GM13976 (cell line): ENCODE data around the gene UNKL.

Source experiments
- DNase-seq: peaks from one replicate; pipeline ENCODE4 v3.0.0; 2012; ENCODE audit warnings: low spot score
- CTCF ChIP-seq: IDR thresholded peaks from 2 replicates; pipeline ENCODE4 v1.5.1; 2012; ENCODE audit warnings: borderline replicate concordance, mild to moderate bottlenecking; ENCODE audit not compliant: insufficient read depth; ENCODE audit errors: extremely low read depth, missing control alignments, control extremely low read depth
- in situ Hi-C: fragments of 300-500 bp; cut with MboI; formaldehyde crosslinking; loops from one replicate; pipeline ENCODE4 v1.12.0; 2022; ENCODE audit warnings: low sequenced_read_pairs, mixed read lengths, inconsistent platforms; ENCODE audit not compliant: unreplicated experiment

UNKL gene

DNA sequence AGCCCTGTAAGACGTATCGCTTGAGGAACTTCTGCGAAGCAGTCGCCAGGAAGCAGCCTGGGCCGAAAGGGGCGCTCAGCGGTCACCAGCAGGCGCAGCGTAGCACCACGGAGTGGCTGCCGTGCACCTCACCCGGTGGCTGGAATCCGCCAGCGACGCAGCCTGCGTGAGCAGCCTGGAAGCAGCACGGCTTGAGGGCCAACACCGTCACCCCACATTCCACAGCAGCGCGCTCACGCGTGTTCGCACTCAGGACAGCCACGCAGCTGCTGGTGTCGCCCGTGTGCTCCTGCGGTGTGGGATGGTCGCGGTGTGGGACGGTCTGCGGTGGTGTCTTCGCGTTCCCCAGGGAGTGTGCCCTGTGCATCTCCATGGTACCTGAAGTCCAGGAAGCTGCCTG is 95.5 kb downstream of the UNKL start:
- TF ChIP-seq CTCF = no peak
- no peak for DNase-seq
- in situ Hi-C loops = loop anchor here (25.0 kb wide), 1 partner anchor 107 kb away; no protein-coding TSS in a partner anchor

DNA sequence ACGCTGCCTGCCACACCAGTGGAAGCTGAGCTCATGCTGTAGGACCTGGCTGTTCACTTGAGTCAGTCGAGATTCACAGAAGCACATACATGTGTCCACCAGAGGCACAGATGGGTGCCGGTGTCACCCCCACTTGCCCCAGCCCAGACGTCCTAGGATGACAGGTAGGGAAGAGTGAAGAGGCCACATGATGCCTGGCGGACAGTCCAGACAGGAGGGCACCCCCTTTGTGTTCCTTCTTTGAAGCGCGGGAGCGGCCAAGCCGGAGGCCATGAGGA is 96.3 kb downstream of the UNKL start:
- no peak for TF ChIP-seq CTCF
- in situ Hi-C loops = loop anchor here (25.0 kb wide), 1 partner anchor 106 kb away; no protein-coding TSS in a partner anchor
- DNase-seq = no peak

DNA sequence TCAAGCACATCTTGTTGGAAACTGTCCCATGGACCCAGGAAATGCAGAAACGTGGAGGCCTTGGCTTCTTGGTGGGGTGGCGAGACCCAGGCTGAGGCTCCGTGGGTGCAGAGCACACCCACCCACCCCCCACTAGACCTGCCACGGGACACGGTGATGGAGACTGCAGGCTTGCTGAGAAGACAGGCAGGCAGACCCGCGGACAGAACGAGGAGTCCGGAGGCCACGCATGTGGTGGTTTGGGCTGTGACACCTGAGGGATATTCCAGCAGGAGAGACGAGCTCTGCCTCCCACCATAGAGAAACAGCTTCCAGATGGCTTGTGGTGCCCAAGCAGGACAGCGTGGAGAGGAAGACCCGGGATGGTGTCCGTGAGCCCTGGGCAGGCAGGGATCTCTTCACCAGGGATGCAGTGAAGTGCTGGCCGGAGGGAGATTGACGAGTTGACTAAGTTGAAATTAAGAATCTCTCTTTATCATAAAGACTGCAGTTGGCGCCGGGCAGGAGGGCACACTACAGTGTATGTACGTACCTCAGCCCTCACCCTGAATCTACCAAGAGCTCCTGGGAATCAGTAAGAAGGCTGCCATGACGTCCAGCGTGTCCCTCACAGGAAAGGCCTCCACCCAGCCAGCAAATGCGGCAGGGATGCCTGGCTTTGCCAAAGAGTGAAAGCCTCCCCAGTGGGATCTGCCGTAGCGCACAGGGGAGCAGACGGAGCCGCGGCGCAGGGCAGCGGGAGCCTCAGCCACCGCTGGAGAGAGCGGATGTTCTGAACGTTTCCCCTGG is 96.8 kb downstream of the UNKL start:
- in situ Hi-C loops = loop anchor here (25.0 kb wide), 1 partner anchor 105 kb away; no protein-coding TSS in a partner anchor
- DNase-seq = no peak
- no peak for TF ChIP-seq CTCF

DNA sequence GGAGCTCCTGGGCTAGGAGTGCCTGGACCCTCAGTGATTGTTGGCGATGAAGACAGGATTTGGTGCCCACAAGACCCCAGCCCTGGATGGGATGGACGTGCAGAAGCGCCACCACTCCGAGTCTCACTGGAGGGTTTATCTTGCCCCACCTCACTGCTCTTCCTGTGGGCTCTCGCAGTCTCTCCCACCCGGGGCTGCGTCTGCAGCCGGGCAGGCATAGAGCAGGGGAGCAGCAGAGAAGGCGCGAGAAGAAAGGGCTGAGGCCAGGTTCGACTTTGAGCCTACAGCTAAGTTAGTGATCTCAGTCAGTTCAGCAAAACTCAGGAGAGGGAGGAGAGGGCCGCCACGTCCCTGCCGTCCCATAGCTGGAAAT is 98.5 kb downstream of the UNKL start:
- in situ Hi-C loops = loop anchor here (25.0 kb wide), 1 partner anchor 104 kb away; no protein-coding TSS in a partner anchor
- no peak for DNase-seq
- no peak for TF ChIP-seq CTCF

DNA sequence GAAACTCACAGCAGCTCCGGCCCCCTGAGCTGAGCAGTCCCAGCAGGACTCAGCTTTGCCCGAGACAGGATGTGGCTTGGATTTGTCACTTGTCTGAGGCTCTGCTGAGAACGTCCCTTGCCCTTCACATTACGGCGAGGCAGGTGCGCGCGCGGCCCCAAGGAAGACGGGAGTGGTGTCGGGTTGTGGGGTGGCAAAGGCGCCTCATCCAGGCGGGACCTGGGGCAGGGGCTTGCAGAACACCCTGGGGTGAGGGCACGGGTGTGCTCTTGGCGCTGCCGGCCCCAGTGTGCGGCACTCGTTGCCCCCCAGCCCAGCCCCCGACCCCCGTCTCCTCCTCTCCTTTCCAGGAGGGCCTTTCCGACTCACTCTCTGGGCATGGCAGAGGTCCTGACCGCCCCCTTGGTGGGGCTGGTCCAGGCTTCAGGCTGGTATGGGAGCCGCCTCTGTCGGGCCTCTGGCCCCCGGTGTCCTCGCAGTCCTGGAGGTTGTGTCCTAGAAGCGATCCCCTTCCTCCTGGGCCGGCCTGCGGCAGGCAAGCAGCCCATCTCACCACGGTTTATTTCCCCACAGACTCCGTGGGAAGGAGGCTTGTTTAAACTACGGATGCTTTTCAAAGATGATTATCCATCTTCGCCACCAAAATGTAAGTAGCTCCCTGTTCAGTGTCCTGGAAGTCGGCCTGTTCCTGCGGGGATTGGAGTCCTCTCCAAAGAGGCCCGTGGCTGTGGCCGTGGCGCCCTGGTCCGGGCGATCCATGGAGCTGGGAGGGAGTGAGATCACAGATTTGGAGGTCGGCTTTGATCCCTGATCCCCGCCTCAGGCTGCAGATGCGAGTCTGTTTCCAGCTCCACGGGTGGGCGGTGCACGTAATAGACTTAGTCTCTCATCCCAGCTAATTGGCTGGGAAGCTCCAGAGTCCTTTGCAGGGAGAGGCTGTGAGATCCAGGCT is 99.1 kb downstream of the UNKL start:
- no peak for DNase-seq
- no peak for TF ChIP-seq CTCF
- in situ Hi-C loops = loop anchor here (25.0 kb wide), 1 partner anchor 103 kb away; no protein-coding TSS in a partner anchor

DNA sequence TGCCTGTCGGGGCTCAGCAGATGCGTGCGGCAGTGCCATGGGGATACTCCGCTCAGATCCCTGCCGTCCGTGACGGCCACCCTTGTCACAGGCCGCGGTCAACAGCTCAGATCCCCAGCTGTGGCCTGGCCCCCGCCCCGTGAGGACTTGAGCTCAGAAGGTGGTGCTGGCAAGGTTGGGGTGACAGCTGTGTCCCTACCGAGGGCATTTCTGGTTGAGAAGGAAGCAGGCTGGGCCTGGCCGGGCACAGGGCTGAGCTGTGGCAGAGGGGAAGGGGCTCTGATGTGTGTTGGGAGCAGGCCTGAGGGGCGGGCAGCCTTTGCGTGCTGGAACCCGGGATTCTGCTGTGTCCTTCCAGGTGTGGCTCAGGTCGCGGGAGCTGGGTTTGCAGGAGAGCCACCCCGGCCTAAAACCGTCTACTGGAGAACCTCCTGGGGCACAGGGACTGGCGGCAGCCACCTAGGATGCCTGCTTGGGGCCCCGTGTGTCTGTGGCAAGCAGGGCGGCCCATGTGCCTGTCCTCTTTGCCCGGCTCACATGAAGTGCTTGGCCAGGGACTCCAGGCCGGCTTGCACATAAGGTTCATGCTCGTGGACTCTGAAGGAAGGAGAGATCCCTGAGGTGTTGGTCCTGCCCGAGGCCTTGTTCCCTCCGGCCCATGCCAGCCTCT is 100.0 kb downstream of the UNKL start:
- in situ Hi-C loops = loop anchor here (25.0 kb wide), 1 partner anchor 102 kb away; no protein-coding TSS in a partner anchor
- no peak for DNase-seq
- TF ChIP-seq CTCF = no peak
